Stimulated activated CD8-positive, alpha-beta memory T cell treated with anti-CD3 and anti-CD28 coated beads, Interleukin-4, amount 100 ng/mL, for 24 hours (primary cell): ENCODE results near the gene PRSS50.
"Not testable (repeated sequence)": the region's sequence is repeated elsewhere in the genome, so short reads cannot be mapped to it uniquely, and the experiment has no call there.

Experiments used
- DNase-seq: peaks from one replicate; pipeline ENCODE4 v3.0.0-alpha.2; 2020; ENCODE audit warnings: low read depth

PRSS50 gene

DNA sequence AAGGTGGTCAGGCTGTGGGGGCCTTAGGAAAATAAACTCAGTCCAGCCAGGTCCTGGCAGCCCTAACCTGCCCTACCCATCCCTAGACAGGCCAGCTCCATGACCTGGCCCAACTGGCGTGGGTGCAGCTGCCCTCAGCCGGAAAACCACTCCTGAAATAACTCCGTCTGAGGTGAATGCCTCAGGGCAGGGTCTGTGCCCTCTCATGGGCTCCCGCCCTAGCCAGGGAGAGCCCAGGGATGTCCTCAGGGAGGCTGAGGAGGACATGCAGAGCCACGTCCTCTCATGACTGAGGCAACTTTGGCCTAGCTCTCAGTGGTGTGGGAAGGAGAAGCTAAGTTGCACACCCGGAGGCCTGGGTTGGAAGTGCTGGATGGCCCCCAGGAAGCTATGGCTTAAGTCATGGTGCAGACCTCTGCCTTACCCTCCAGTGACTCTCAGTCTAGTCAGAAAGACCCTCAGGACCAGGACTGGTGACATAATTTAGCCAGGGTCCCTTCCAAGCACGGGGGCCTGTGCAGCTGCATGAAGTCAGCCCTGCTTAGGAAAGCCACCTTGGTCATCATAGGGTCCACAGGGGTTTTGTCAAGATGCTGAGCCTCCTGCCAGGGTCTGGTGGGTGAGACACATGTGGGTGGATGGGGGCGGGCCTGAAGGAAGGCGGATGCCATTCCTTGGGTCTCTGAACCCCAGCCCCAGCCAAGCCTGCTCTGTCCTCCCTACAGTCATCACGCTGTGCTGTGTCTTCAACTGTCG is 9.1 kb downstream of the PRSS50 start:
- no peak for DNase-seq

DNA sequence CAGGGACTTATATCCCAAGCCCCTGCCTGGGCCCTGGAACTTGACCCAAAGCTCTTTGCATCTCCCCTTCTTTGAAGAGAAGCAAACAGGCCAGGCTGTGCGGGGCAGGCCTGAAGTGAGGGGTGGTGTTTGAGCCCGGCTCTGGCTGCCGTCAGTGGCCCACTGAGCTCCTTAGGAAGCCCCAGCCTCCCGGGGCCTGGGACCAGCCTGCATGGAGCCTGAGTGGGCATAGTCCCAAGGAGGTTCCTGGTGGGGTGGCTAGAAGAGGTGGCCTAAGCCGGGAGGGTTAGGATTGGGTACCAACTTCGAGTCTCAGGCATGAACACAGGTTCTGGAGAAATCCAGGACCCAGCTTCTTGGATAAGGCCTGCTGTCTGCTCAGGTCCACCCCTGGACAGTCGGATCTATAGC is 10.1 kb downstream of the PRSS50 start:
- DNase-seq = no peak

DNA sequence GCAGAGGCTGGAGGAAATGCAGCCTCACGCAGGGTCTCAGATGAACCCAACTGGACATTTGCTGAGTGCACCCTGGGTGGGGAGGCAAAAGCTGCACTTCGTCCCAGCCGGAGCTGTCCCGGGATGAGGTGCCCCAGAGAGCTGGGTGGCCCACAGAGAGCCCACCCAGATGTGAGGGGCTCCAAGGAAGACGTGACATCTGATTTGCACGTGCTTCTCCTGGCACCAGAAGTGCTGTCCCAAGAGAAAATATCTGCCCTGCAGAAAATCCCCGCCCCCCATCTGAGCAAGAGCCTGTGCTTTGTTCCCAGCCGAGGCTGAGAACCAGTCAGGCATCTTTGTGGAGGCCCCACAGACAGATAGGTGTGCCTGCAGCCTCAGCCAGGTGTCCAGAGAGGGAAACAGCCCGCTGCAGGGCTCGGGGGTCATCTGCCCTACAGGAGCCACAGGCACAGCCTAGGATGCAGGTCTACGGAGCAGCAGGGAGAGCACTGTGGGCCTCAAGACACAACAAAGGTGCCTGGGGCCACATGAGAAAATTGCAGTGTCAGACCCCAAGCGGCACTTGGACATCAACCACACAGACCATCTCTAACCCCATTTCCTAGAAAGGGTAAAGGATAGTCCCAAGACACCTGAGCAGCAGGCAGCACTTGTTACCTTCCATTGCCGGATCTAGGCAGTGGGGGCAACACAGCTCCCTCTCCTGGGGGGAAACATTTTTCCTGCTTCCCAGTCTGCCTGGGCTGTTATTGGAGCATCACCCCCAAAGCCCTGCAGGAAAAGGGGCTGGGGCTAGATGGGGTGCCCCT is 10.7 kb downstream of the PRSS50 start:
- no peak for DNase-seq

DNA sequence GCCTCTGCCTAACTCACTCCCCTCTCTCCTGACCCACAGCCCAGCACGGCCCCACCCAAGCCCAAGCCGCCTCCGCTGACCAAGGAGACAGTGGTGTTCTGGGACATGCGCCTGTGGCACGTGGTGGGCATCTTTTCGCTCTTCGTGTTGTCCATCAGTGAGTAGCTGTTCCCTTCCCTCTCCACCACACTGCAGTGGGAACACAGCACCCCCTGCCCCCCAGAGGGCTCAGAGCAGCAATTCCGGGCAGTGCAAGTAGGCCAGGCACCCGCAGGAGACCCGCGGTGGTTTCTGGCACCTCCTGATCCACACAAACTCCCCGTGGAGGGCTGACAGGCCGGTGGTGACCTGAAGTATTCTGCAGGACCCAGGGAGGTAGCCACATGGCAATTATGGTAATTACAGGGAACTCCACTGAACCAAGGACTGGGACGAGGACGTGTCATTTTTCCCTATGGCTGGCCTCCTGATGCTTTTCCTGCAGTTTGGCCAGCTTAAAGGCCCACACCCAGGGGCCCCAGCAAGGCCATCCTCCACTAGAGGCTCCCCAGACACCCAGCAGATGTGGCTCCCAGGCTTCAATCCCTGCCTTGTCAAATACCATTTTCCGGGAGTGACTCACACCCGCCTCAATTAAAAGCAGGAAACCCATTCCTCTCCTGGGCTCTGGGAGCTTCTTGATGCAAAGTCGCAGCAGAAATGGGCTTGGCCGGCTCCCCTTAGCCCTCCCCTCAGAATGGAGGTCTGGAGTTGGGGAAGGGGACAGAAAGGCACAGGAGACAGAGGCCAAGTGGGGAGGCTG is 11.7 kb downstream of the PRSS50 start:
- no peak for DNase-seq

DNA sequence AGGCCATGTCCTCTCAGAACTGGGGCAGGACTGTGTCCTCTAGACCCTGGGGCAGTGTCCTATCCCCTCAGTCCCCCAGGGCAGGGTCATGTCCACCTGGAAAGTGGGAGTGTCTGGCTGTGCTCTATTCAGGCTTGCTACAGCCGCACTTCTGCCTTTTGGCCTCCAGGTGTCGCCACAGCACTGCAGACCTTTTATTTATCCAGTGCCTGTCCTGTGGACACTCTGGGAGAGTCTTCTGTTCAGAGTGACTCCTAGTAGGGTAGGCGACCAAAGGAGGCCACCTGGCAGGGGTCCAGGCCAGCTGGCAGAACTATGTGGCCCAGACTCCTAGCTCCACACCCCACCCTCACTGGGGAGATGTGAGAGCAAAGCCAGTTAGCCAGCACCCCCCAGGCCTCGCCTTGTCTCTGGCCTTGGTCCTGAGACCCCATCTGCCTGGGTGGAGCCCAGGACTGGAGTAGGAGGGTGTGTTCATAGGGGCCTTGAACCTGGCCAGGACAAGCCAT is 12.6 kb downstream of the PRSS50 start:
- peak; percentile 45 for DNase-seq

DNA sequence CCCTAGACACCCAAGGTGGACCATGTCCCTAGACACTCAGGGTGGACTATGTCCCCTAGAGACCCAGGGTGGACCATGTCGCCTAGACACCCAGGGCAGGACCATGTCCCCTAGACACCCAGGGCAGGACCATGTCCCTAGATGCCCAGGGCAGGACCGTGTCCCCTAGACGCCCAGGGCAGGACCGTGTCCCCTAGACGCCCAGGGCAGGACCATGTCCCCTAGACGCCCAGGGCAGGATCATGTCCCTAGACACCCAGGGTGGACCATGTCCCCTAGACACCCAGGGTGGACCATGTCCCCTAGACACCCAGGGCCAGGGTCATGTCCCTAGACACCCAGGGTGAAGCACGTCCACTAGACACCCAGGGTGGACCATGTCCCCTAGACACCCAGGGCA is 13.3 kb downstream of the PRSS50 start:
- not testable (repeated sequence) for DNase-seq

DNA sequence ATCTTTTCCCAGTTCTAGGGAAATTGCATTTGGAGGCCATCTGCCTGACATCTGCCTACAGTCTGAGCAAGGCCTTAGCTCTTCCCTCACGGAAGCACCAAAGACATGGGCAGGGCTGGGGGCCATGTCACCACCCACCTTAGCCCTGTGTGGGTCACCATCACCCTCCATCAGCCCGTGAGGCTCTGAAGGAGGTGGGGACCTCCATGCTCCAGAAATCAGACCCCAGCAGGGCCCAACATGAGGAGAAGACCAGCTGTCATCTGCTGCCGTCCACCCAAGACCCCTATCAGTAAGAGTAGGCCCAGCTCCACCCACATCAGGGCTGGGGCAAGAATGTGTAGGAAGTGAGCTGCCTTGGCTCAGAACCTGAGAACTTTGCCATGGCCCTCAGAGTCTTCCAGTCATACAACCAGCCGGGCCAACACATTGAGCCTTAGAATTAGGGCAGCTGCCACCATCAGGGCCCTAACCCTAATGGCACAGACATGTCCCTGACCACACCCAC is 14.6 kb downstream of the PRSS50 start:
- no peak for DNase-seq

DNA sequence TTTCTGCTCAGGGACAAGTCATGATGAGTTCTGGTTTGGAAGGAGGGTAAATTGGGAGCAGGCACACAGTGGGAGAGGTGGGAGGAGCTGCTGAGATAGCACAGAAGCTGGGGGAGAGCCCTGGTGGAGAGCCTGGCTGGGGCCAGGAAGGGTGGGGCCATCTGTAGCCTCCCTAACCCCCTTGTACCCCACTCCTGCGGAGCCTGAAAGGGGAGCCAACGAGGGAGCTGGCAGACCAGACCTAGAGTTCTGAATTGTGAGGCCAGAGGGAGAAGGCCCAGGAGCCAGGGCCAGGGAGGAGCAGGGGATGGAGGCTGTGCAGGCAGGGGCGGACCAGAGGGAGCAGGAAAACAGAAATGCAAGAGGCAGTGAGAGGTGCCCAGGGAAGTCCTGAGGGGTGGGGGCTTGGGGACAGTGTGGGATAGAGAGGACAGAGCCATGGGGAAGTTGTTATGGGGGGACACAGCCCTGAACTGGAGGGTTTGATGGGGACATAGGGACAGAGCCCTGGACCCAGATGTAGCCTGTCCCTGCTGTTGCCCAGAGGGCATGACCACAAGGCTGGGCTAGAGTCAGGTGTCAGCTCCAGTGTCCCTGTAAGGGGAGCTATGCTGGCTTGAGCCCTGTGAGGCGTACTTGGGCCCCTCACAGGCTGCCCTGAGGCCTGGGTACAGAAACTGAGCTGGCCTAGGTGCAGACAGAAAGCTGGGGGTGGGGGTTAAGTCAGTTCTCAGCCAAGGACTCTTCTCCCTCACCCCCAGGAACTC is 15.2 kb downstream of the PRSS50 start:
- no peak for DNase-seq

DNA sequence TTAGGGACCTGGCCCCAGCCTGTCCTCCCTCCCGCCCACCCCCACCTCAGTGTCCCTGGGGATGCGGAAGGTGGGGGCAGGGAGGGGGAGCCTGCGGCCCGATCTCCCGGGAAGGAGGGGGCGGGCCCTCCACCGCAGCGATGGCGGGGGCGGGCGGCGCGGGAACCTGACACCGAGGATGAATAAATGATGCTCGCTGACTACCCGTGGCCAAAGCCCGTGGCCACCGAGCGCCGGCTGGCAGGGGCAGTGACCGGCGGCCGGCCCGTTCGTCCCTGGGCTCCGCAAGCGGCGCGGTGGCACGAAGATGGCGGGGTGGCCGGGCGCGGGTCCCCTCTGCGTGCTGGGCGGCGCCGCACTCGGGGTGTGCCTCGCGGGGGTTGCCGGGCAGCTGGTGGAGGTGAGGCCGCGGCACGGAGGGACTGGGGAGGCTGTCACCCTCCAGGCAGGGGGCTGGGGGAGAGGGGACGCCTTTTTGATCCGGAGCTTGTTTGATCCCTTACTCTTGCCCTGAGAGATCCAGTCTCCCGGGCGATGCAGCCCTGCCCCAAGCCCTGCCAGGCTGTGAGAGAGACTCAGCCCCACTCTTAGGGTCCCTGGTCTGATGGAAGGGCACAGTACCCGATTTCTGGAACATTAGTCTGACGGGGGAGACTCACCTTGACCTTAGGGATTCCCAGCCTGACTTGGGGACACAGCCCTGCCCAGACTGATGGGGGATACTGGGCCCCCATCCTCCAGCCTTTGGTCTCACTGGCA is 16.3 kb downstream of the PRSS50 start, which contains the start of gene TMIE:
TSS of gene TMIE (plus strand) at position 212 of the 759 bp plus-strand sequence. CDS start at position 308, 96 bp downstream.
- DNase-seq = no peak

DNA sequence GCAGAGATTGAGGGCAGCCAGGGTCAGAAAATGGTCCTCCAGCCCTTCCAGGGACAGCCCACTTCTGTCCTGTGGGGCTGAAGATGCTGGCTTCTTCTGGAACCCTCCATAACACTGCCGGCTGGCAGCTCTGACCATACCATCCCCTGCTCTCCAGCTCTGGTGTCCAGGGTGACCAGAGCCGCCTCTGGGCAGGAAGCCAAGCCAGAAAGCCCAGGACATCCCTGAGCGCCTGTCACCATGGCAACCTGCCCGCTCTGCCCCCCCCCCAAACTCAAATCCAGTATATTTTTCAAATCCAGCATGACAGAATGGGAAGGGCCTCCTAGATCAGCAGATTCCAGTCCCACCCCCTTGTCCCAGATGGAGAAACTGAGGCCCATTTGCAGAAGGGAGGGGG is 16.9 kb downstream of the PRSS50 start:
- DNase-seq = no peak

DNA sequence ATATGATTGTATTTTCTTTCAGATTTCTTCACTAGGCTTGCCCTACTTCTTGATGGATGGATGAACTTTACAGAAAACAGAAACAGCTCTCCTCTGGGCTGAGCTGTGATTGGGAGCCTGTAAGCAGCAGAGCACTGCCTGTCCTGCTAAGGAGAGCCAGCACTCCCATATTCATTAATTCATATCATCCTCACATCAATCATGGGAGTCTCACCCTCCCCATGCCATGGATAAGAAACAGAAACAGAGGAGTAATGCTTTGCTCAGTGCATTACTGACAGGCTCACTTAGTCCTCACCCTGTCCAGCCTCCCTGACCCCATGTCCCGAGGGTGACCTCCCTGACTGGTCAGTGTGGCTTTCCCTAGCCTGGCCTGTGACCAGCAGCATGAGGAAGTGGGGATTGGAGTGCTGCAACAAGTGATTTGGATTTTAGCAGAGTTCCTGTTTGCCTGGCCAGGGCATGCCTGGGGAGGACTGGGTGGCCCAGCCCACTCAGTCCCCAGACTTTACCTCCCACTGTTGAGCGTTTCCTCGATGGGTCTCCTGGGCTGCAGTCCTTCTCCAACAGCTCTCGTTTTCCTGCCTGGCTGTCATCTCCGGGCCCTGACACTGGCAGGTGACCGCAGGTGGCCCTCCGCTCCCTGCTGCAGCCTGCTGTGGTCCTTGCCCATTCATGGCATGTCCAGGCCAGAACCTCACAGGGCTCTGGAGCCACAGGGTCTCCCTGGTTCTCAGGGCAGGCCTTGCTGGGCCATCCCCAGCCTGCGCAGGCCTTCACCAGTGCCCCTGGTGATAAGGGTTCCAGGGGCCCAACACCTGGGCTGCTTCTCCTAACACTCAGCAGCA is 17.8 kb downstream of the PRSS50 start:
- DNase-seq = no peak

DNA sequence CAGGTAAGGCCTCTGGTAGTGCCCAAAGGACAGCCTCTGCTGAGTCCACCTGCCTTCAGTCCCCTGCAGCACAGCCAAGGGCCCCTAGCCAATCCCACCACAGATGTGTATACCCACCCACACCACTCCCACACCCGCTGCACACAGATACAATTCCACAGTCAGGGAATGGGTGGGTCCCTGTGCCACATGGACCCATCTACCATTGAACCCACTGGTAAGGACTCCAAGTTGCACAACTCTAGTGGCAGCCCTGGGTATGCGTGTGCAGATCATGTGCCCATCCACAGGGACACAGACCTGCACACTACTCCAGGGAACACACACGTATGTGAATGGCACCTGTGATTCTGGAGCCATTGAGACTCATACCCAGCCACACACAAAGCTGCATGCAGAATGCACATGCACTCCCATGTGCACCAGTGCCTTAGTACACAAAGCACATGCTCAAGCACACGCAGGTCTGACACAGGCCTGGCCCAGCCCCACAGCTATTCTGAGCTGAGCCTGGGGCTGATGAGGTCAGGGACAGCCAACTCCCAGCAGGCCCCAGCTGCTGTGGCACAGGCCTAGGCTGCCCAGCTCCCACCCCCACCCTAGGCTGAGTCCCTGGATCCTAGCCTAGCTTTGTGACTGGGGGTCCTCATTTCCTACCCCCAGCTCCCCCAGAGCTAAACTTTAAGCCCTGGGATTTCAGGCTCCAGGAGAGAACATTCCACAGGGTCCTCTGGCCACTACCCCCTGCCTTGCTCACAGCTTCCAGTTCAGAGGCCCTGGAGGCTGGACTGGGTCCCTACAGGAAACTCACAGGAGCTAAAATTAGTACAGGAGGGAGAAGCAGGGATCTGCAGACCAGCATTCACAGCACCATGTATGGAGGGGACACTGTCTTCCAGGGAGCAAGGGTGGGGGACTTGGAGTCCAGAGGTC is 21.4 kb downstream of the PRSS50 start:
- no peak for DNase-seq

DNA sequence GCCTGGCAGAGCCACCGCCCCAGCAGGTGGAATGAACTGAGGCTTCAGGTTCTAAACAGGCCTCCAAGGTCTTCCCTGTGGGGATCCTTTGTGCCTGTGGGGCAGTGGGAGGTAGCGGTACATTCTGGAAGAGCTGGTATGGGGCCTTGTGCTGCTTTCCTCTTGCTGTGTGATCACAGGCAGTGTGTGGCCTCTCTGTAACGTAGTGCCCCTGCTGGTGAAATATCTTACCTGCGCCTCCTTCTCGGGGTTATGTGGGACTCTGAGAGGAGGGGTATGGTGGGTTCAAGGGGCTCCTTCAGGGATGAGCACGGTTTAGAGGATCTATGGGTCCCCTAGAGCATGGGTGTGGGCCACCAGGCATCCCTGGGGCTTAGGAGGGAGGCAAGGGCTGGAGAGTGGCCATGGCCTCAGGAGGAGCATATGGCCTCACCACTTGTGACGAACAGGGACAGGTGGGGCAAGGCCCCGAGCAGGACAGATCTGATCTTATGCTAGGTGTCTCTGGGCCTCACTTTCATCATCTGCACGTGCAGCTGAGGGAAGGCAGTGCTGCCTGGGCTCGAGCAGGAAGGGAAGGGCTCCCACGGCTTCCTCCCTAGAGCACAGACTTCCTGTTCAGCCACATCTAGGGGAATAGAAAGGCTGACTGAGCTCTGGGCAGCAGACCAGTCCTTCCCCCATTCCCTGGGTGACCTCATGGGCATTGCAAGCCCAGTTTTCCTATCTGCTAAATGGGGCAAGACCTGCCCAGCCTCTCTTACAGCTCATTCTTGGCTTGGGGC is 22.3 kb downstream of the PRSS50 start:
- DNase-seq = no peak

DNA sequence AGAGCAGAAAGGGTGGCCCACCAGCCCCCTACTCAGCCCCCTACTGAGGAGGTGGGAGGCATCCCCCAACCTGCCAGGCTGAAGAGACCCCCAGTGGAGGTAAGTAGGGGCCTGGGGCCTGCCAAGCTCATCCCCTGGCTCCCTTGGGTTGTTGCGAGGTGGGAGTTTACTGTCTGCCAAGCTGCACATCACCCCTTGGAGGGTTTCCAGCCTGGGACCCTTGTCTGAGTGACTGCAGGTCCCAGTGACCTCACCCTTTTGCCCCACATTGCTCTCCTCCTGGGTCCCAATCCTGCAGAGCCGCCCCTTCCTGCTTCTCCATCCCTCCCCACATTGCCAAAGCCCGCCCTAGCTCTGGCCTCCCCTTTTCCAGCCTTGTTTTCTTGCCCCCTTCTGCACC is 23.1 kb downstream of the PRSS50 start:
- DNase-seq = no peak

DNA sequence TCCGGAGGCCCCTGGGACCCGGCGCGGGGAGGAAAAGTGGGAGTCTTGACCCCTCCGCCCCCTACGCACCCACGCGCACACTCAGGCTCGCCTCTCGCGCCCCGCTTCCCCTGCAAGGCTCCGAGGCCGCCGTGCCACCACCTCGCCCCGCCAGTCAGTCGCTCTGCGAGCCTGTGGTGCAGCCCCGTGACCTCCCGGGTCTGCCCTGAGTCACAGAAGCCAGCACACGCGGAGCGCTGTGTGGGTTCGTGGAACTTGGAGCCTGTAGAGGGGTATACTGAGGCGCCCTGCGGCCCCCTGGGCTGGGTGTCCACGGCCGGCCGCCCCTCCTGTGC is 23.8 kb downstream of the PRSS50 start:
- DNase-seq = peak; percentile 31

DNA sequence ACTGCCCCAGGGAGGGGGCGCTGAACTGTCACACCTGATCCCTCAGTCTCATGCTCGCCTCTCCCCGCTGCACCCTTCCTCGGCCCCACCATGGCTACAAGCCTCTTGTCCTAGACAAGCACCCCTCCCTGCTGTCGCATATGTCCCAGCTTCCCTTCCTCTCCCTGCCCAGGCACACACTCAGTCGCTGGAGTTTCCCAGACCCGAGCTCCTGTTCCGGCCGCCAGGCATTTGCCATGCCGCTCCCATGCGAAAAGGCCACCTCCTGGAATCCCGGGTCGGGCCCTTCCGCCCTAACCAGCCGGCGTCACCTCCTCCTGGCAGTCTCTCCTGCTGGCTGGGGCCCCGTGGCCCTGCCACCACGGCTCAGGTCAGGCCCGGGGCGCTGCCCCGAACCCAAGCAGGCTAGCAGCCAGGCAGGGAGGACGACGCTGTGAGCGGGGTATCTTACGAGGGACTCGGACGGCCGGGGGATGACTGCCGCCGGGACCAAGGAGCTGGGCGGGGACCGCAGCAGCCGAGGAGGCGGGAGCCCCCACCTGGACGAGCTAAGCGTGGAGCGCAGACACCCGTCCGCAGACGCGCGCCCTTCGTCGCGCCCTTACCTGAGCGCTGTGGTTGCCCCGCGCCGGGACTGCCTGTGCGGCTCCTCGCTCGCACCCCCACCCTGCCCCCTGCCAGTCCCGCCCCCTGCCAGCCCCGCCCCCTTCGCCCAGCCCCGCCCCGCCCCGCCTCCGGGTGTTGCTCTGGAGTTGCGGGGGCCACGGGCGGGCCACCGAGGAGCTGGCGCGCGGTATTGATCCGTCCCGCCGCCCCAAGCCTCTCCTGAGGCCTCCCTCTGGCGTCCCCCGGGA is 24.4 kb downstream of the PRSS50 start, which contains the start of gene ALS2CL:
TSS of gene ALS2CL (minus strand) at position 642 of the 854 bp plus-strand sequence. CDS start 4,239 bp downstream, outside the sequence.
- peak; percentile 34 for DNase-seq

DNA sequence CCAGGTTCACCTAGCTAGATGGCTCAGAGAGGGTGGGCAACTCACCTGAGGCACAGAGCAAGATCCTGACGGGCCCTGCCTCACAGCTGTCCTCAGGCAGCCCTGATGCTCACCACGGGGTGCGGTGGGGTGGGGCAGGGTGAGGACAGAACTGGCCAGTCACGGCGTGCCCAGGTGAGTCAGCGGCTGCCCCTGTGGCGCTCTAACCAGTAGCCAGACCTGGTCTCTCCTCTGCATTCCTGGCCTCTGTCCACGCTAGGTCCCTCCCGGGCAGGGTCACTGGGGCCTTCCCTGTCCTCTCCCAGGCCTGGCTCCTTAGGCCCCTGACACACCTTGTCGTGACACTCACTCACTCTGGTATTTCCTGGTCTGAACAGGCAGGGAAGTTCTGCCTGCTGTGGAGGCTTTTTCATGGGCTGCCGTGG is 25.1 kb downstream of the PRSS50 start:
- no peak for DNase-seq
